Left renal cortex interstitium (tissue), 4 donors: Measurements from ENCODE around the gene GLIS2. TPM values are rescaled to one million over a fixed set of nuclear protein-coding genes. Genes with fewer than 3 reads are reported as not detected.
"Not testable (repeated sequence)": the region's sequence is repeated elsewhere in the genome, so short reads cannot be mapped to it uniquely, and the experiment has no call there.

ENCODE experiments used
- DNase-seq, 4 donors: peaks; one replicate each; pipeline ENCODE4 v3.0.0-alpha.2; 2013; ENCODE audit warnings: low read depth in 4 of 4, low spot score in 2 of 4, missing footprints in 1 of 4
- polyA plus RNA-seq, 4 donors: library from polyadenylated mRNA; unstranded; fragments of 120-200 nt; gene quantifications; one replicate each; pipeline ENCODE4 v1.2.1, GENCODE V29; 2013; ENCODE audit not compliant: insufficient read length in 4 of 4

The GLIS2 gene
- polyA plus RNA-seq, 4 donors, result 32.5 to 59.1 (median 48.3) TPM

DNA sequence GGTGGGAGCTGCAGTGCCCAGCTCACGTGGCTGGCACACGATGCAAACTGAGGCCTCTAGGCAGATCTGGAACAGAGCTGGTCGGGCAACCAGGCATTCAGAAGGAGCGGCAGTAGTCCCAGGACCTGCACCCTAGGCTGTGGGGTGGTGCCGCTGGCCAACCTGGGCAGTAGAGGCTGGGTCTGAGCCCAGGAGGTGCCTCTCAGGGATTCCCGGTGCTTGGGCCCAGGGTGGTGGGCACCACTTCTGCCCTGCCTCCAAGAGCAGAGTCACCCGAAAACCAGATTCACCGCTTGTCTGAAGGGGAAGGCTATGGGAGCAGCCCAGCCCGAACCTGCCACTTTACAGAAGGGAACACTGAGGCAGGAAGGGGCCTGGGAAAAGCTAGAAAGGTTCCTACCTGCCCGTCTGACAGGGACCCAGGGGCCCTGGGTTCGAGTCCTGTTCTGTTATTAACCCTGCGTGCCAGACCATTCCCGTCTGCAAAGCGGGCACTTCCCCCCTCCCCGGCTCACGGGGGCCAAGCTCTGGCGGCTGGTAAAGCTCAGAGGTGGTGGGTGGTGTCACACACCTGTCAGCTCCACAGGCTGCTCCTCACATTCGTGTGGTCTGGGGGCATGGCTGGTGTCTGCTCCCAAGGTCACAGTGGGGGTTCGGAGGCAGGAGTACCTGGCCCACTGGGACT is 16.9 kb downstream of the GLIS2 start:
- DNase-seq, result no peak

DNA sequence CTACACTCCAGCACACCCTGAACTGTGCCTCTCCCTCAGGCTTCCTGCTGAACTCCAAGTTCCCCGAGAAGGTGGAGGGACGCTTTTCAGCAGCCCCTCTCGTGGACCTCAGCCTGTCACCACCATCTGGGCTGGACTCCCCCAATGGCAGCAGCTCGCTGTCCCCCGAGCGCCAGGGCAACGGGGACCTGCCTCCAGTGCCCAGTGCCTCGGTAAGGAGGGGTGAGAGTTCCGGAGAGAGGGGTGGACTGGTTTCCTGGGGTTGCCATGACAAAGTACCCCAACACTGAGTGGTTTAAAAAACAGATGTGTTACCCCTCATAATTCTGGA is 17.4 kb downstream of the GLIS2 start:
- DNase-seq, result no peak

- not testable (repeated sequence) for DNase-seq
These were observed 17.8 kb downstream of the GLIS2 start for GRCh38 chr16:4333714-4334113.

DNA sequence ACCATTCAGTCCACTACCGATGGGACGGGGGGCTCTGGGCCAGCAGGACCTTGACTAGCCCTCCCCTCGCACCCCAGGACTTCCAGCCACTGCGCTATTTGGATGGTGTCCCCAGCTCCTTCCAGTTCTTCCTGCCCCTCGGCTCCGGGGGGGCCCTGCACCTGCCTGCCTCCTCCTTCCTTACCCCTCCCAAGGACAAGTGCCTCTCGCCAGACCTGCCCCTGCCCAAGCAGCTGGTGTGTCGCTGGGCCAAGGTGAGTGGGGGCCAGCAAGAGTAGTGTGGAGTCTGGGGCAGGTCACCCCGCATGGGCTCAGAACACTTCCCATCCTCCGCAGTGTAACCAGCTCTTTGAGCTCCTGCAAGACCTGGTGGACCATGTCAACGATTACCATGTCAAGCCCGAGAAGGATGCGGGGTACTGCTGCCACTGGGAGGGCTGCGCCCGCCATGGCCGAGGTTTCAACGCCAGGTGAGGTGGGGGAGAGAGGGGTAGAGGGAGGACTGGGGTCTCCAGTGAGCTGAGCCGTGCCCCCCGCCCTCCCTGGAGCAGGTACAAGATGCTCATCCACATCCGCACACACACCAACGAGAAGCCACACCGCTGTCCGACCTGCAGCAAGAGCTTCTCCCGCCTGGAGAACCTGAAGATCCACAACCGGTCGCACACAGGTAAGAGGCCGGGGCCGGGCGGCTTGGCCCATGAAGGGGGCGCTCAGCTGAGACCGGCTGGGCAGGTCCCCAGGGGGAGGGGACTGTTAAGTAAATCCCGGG is 19.0 kb downstream of the GLIS2 start:
- DNase-seq, result no peak

DNA sequence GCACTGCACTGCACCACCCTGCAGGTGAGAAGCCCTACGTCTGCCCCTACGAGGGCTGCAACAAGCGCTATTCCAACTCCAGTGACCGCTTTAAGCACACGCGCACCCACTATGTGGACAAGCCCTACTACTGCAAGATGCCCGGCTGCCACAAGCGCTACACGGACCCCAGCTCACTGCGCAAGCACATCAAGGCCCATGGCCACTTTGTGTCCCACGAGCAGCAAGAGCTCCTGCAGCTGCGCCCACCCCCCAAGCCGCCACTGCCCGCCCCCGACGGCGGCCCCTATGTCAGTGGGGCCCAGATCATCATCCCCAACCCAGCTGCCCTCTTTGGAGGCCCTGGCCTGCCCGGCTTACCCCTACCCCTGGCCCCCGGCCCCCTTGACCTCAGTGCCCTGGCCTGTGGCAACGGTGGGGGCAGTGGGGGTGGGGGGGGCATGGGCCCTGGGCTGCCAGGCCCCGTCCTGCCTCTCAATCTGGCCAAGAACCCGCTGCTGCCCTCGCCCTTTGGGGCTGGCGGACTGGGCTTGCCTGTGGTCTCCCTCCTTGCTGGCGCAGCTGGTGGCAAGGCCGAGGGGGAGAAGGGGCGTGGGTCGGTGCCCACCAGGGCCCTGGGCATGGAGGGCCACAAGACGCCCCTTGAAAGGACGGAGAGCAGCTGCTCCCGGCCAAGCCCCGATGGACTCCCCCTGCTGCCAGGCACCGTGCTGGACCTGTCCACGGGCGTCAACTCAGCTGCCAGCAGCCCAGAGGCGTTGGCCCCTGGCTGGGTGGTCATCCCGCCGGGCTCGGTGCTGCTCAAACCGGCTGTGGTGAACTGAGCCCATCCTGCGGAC is 21.1 kb downstream of the GLIS2 start:
- DNase-seq, result no peak

DNA sequence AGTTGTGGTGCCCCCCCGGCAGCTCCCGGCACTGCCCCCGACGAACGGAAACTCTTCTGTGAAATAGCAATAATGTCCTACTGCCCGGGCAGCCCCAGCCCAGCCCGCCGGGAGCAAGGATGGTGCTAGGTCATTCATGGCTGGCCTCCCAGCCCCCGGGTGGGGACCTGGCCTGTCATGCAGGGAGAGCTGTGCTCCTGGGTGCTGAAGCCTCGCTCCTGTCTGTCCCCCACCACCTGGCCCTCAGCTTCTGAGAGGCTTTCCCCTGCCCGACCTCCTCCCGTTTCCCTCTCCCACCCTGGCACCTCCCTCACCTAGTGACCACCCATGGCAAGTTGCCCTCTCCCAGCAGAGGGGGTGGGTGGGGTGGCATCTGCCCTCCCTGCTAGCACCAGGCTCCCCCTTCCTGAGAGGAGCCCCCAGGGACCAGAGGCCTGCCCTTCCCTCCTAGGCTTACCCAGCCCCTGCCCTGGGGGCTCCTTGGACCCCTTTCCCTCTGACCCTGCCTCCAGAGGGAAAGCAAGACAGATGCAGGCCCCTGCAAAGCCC is 21.7 kb downstream of the GLIS2 start:
- DNase-seq, result no peak

- DNase-seq, result no peak
These were observed 22.3 kb downstream of the GLIS2 start for GRCh38 chr16:4338125-4338582.

- no peak for DNase-seq
These were observed 22.9 kb downstream of the GLIS2 start for GRCh38 chr16:4338712-4339299.

DNA sequence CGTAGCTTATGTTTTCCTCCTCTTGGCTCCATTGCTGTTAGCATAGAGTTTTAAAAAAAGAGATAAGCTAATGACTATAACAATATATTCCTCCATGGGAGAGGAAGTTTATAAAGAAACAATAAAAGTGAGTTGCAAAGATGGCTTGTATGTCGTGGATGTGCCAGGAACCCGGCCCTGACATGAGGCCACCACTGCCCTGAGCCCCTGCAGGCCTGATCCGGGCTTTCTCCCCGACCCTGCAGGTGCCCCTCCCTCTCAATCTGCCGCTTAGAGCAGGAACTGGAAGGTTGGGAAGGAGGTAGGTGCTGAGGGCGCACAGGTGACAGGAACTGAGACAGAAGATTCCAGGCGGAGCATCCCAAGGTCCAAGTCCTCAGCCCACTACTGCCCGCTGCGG is 23.6 kb downstream of the GLIS2 start:
- no peak for DNase-seq

DNA sequence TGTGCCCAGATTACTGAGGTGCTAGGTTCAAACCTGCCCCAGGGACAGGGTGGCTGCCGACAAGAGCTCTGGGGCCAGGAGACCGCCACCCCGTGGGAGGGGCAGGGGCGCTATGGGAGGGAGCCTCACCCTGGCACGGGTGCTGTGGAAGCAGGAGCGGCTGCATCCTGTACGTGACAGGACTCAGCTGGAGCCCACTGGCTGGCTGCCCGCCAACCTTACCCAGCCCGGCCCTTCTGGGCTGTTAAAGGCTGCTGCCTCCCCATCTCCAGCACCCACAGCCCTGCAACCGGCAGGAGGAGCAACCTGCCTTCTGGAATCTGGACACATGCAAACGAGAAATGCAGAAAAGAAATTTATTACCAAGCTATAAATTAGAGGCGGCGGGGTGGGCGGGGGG is 24.0 kb downstream of the GLIS2 start:
- no peak for DNase-seq

DNA sequence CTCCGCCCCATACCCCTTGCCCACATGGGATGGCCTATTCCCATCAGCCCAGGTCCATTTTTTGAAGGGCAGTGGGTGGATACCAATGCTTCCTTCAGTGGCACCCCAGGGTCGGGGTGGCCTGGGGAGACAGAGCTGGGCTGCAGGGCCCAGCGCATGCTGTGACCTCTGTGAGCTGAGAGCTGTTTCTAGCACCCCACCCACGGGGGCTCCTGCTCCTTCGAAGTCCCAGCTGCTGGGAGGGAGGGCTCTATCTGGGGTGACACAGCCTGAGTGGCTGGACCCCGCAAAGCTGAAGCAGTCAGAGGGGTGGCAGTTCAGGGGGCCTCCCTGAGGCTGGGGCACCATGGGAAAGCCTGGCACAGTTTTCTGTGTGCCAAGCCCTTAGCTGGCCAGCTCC is 24.6 kb downstream of the GLIS2 start:
- DNase-seq, result no peak

- no peak for DNase-seq
These were observed 25.4 kb downstream of the GLIS2 start for GRCh38 chr16:4341250-4341649.

DNA sequence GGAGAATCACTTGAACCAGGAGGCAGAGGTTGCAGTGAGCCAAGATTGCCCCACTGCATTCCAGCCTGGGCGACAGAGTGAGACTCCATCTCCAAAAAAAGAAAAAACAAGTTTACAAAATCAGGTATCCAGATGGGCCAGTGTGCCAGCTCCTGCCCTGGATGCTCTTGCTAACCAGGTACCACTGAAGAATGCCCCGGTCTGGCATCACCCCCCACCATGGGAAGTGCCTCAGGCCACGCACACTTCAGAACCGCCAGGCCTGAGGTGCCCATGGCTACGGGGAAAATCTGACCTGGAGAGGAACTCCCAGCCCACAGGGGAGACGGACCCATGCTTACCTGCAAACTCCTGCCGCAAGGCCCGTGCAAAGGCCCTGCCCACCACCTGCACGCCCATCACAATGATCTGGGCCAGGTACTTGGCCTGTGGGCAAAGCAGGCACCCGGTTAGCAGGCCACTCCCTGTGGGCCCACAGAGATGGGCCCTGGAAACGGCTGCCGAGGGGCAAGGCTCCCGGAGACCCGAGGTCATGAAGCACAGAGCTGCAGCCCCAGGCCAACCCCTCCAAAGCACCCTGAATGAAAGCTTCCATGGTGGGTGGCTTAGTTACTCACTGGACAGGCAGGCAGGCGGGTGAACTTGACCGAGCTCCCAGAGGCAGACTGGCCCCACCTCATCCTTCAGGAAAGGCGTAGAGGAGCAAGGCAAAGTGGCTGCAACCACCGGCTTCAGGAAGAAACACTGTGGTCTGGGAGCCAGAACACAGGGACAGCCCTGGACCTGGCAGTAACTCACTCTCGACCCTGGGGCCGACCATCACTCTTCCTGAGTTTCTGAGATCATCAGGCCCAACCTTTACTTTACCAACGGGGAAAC is 27.2 kb downstream of the GLIS2 start:
- DNase-seq, result no peak

GRCh38 chr16:4344300-4344982 is 28.6 kb downstream of the GLIS2 start:
- not testable (repeated sequence) for DNase-seq

- DNase-seq, result no peak
These were observed 29.3 kb downstream of the GLIS2 start for GRCh38 chr16:4344983-4345835.

GRCh38 chr16:4345836-4346781 is 30.2 kb downstream of the GLIS2 start:
- DNase-seq, result no peak

DNA sequence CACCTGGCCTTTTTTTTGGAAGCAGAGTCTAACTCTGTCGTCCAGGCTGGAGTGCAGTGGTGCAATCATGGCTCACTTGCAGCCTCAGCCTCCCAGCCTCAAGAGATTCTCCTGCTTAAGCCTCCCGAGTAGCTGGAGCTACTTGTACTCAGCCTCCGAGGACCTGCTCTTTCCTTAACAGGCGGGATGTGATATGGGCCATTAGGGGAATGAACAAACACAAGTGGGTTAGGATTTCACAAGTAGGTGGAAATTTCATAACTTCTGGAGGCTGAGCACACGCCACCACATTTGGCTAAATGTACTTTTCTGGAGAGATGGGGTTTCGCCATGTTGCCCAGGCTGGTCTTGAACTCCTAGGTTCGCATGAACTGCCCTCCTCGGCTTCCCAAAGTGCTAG is 31.1 kb downstream of the GLIS2 start:
- no peak for DNase-seq
